SK-N-SH treated with all-trans-retinoic acid at 6 μM for 48 hours (cell line): ENCODE data around the gene PSORS1C1.
A peak's percentile ranks its signal among the peaks of the same experiment; 100 is the strongest.

Experiments used
- ATAC-seq: fragments of 200-7000 bp; cut with Tn5 transposase; 3 replicates; pipeline ENCODE4 v1.9.1; 2020; ENCODE audit warnings: mild to moderate bottlenecking, moderate library complexity
- ARNTL ChIP-seq: fragments of 450-650 bp; formaldehyde crosslinking; IDR thresholded peaks from 2 replicates; pipeline ENCODE4 v1.5.0; 2020; ENCODE audit warnings: low read depth, mild to moderate bottlenecking, moderate library complexity, borderline replicate concordance
- BACH2 ChIP-seq: fragments of 250-450 bp; sonication (Bioruptor Pico); IDR thresholded peaks from 2 replicates; pipeline ENCODE4 v1.9.0; 2021; ENCODE audit warnings: mild to moderate bottlenecking, borderline replicate concordance
- CSDC2 ChIP-seq: fragments of 250-450 bp; sonication (Bioruptor Pico); IDR thresholded peaks from 2 replicates; pipeline ENCODE4 v1.5.0; 2020; ENCODE audit warnings: mild to moderate bottlenecking, moderate library complexity
- ESRRG ChIP-seq: fragments of 250-450 bp; sonication (Bioruptor Pico); IDR thresholded peaks from 2 replicates; pipeline ENCODE4 v1.6.1; 2021; ENCODE audit warnings: mild to moderate bottlenecking
- ISL1 ChIP-seq: fragments of 250-450 bp; sonication (Bioruptor Pico); IDR thresholded peaks from 2 replicates; pipeline ENCODE4 v2.1.2; 2022; ENCODE audit warnings: mild to moderate bottlenecking, moderate library complexity
- PPARA ChIP-seq: fragments of 250-450 bp; sonication (Bioruptor Pico); IDR thresholded peaks from 2 replicates; pipeline ENCODE4 v1.5.0; 2020; ENCODE audit warnings: mild to moderate bottlenecking, borderline replicate concordance
- RARB ChIP-seq: fragments of 250-450 bp; sonication (Bioruptor Pico); IDR thresholded peaks from 2 replicates; pipeline ENCODE4 v1.8.0; 2021; ENCODE audit warnings: mild to moderate bottlenecking, moderate library complexity
- SNAI2 ChIP-seq: fragments of 250-450 bp; sonication (Bioruptor Pico); IDR thresholded peaks from 2 replicates; pipeline ENCODE4 v1.5.0; 2020; ENCODE audit warnings: mild to moderate bottlenecking, moderate library complexity
- TOX ChIP-seq: fragments of 250-450 bp; sonication (Bioruptor Pico); IDR thresholded peaks from 2 replicates; pipeline ENCODE4 v1.8.0; 2021; ENCODE audit warnings: mild to moderate bottlenecking, moderate library complexity, borderline replicate concordance
- ZC3H10 ChIP-seq: fragments of 250-450 bp; sonication (Bioruptor Pico); IDR thresholded peaks from 2 replicates; pipeline ENCODE4 v1.5.1; 2021; ENCODE audit warnings: mild to moderate bottlenecking, moderate library complexity
- ZFP3 ChIP-seq: fragments of 250-450 bp; sonication (Bioruptor Pico); IDR thresholded peaks from 2 replicates; pipeline ENCODE4 v1.5.0; 2020; ENCODE audit warnings: mild to moderate bottlenecking, moderate library complexity
- ZFP30 ChIP-seq: fragments of 450-650 bp; formaldehyde crosslinking; IDR thresholded peaks from 2 replicates; pipeline ENCODE4 v1.5.0; 2022; ENCODE audit warnings: mild to moderate bottlenecking, moderate library complexity
- ZNF8 ChIP-seq: fragments of 450-650 bp; formaldehyde crosslinking; IDR thresholded peaks from 2 replicates; pipeline ENCODE4 v1.5.0; 2020; ENCODE audit warnings: mild to moderate bottlenecking, moderate library complexity
- TF ChIP-seq, protein P1 (sequence below): fragments of 250-450 bp; sonication (Bioruptor Pico); IDR thresholded peaks from 2 replicates; pipeline ENCODE4 v1.5.0; 2020; ENCODE audit warnings: mild to moderate bottlenecking, moderate library complexity
- TF ChIP-seq, protein P2 (sequence below): fragments of 250-450 bp; sonication (Bioruptor Pico); IDR thresholded peaks from 2 replicates; pipeline ENCODE4 v1.8.0; 2020; ENCODE audit warnings: mild to moderate bottlenecking, moderate library complexity, borderline replicate concordance
- TF ChIP-seq, protein P3 (sequence below): fragments of 250-450 bp; sonication (Bioruptor Pico); IDR thresholded peaks from 2 replicates; pipeline ENCODE4 v1.5.1; 2020; ENCODE audit warnings: low read depth, mild to moderate bottlenecking, moderate library complexity
- TF ChIP-seq, protein P4 (sequence below): fragments of 250-450 bp; sonication (Bioruptor Pico); IDR thresholded peaks from 2 replicates; pipeline ENCODE4 v1.8.0; 2021; ENCODE audit warnings: low read depth, mild to moderate bottlenecking, moderate library complexity, borderline replicate concordance

The PSORS1C1 gene

DNA sequence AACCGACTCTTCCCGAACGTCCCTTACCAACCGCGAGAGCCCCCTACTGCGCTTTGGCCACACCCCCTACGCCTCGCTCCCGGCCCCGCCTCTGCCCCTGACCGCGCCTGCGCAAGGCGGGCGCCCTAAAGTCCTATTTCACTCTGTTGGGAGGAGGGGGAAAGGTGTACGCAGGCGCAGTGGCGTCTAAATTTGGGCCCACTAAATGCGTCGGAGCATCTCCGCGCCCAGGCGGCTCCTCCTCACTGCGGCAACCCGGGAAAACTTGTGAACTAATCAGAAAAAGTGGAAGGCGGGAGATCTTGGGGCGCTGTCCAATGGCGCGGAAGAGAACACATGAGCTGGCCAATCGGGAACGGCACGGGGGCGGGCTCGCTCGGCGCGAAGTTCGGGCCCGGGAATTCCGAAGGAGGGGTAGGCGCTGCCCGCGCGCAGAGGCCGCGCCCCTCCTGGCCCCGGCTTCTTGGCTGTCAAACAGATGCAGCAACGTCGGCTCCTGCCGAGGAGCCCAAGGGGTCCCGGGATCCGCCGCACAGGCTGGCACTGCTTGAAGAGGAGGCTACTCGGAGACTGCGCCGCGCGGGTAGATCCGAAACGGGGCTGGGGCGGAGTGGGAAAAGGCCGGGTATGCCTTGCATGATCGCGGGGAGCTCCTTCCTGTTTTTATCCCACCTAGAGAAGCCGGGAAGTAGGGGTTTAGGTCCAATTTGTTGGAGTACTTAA lies 43.7 kb downstream of the PSORS1C1 start, which contains the start of gene TCF19:
Gene TCF19, plus strand, starts transcription at position 450 of the 723 bp plus-strand sequence. CDS start 881 bp downstream, outside the sequence.
- peak; percentile 93 for ATAC-seq
- TF ChIP-seq SNAI2 (CRISPR knock-in tag) (no peak), CSDC2 (CRISPR knock-in tag) (no peak), ZFP30 (CRISPR knock-in tag) (no peak), ZC3H10 (no peak), ISL1 (no peak)

DNA sequence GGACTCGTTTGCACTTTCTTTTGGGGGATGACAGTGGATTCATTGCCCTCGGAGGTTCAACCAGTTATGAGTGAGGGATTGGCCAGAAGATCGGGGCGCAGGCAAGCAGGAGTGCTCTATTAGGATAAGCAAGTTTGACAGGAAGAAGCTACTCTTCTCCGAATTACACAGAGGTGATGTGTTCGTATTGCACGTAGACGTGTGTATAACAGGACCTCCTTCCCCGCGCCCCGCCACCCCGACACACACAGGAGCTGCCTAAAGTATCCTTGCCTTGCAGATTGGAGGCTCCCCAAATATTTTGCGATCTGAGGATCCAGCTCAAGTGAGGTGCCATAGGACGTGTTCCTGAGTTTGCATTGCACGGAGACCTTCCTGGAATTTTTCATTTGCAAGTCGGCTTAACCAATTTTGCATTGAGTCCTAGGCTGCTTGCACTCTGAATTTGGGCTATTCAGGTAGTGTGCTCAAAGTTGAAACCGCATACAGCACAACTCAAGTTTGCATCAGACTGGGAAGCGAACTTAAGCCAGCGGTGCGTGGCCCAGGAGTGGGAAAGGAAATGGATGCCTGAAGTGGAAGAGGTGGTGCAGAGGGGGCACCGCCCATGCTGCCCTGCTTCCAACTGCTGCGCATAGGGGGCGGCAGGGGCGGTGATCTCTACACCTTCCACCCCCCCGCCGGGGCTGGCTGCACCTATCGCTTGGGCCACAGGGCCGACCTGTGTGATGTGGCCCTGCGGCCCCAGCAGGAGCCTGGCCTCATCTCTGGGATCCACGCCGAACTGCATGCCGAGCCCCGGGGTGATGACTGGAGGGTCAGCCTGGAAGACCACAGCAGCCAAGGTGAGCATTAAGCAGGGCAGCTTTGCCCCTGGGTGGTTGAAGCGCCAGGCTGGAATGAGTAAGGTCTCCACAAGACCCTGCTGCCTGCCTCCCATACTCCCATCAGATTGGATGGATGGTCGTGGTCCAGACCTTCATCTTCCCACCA lies 44.6 kb downstream of the PSORS1C1 start:
- no peak for TF ChIP-seq TOX (CRISPR knock-in tag)
- TF ChIP-seq, all 23 proteins: peak for 0
- peak; percentile 34 for ATAC-seq

DNA sequence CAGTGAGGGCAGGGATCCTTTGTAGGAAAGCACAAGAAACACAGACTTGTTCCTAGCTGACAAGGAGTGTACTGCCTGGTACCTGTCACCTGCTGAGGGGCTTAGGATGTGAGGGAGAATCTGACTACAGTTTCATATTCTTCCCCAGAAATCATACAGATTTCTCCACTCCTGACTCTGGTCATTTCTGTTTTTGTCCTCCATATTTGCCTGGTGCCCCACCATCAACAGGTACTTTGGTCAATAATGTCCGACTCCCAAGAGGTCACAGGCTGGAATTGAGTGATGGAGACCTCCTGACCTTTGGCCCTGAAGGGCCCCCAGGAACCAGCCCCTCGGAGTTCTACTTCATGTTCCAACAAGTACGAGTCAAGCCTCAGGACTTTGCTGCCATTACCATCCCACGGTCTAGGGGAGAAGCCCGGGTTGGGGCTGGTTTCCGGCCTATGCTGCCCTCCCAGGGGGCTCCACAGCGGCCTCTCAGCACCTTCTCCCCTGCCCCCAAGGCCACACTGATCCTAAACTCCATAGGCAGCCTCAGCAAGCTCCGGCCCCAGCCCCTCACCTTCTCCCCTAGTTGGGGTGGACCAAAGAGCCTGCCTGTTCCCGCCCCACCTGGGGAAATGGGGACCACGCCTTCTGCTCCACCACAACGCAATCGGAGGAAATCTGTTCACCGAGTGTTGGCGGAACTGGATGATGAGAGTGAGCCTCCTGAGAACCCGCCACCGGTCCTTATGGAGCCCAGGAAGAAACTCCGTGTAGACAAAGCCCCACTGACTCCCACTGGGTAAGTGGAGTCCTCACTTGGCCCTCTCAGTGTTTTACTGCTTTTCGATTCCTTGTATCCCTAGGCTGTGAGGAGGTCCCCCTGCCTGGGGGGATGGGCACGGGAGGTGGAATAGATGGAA lies 46.9 kb downstream of the PSORS1C1 start:
- no peak for ATAC-seq
- TF ChIP-seq, protein P1, sequence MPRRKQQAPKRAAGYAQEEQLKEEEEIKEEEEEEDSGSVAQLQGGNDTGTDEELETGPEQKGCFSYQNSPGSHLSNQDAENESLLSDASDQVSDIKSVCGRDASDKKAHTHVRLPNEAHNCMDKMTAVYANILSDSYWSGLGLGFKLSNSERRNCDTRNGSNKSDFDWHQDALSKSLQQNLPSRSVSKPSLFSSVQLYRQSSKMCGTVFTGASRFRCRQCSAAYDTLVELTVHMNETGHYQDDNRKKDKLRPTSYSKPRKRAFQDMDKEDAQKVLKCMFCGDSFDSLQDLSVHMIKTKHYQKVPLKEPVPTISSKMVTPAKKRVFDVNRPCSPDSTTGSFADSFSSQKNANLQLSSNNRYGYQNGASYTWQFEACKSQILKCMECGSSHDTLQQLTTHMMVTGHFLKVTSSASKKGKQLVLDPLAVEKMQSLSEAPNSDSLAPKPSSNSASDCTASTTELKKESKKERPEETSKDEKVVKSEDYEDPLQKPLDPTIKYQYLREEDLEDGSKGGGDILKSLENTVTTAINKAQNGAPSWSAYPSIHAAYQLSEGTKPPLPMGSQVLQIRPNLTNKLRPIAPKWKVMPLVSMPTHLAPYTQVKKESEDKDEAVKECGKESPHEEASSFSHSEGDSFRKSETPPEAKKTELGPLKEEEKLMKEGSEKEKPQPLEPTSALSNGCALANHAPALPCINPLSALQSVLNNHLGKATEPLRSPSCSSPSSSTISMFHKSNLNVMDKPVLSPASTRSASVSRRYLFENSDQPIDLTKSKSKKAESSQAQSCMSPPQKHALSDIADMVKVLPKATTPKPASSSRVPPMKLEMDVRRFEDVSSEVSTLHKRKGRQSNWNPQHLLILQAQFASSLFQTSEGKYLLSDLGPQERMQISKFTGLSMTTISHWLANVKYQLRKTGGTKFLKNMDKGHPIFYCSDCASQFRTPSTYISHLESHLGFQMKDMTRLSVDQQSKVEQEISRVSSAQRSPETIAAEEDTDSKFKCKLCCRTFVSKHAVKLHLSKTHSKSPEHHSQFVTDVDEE, result no peak
- TF ChIP-seq ISL1, result no peak
- TF ChIP-seq RARB (CRISPR knock-in tag), result no peak
- no peak for TF ChIP-seq ZNF8 (CRISPR knock-in tag)
- no peak for TF ChIP-seq SNAI2 (CRISPR knock-in tag)
- TF ChIP-seq ARNTL (CRISPR knock-in tag), result no peak
- TF ChIP-seq, protein P2, sequence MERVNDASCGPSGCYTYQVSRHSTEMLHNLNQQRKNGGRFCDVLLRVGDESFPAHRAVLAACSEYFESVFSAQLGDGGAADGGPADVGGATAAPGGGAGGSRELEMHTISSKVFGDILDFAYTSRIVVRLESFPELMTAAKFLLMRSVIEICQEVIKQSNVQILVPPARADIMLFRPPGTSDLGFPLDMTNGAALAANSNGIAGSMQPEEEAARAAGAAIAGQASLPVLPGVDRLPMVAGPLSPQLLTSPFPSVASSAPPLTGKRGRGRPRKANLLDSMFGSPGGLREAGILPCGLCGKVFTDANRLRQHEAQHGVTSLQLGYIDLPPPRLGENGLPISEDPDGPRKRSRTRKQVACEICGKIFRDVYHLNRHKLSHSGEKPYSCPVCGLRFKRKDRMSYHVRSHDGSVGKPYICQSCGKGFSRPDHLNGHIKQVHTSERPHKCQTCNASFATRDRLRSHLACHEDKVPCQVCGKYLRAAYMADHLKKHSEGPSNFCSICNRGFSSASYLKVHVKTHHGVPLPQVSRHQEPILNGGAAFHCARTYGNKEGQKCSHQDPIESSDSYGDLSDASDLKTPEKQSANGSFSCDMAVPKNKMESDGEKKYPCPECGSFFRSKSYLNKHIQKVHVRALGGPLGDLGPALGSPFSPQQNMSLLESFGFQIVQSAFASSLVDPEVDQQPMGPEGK (CRISPR knock-in tag), result no peak
- TF ChIP-seq TOX (CRISPR knock-in tag), result no peak
- no peak for TF ChIP-seq ESRRG (CRISPR knock-in tag)
- TF ChIP-seq, protein P3, sequence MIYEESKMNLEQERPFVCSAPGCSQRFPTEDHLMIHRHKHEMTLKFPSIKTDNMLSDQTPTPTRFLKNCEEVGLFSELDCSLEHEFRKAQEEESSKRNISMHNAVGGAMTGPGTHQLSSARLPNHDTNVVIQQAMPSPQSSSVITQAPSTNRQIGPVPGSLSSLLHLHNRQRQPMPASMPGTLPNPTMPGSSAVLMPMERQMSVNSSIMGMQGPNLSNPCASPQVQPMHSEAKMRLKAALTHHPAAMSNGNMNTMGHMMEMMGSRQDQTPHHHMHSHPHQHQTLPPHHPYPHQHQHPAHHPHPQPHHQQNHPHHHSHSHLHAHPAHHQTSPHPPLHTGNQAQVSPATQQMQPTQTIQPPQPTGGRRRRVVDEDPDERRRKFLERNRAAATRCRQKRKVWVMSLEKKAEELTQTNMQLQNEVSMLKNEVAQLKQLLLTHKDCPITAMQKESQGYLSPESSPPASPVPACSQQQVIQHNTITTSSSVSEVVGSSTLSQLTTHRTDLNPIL, result no peak
- no peak for TF ChIP-seq BACH2 (CRISPR knock-in tag)
- TF ChIP-seq, protein P4, sequence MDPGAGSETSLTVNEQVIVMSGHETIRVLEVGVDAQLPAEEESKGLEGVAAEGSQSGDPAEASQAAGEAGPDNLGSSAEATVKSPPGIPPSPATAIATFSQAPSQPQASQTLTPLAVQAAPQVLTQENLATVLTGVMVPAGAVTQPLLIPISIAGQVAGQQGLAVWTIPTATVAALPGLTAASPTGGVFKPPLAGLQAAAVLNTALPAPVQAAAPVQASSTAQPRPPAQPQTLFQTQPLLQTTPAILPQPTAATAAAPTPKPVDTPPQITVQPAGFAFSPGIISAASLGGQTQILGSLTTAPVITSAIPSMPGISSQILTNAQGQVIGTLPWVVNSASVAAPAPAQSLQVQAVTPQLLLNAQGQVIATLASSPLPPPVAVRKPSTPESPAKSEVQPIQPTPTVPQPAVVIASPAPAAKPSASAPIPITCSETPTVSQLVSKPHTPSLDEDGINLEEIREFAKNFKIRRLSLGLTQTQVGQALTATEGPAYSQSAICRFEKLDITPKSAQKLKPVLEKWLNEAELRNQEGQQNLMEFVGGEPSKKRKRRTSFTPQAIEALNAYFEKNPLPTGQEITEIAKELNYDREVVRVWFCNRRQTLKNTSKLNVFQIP (CRISPR knock-in tag), result no peak
- TF ChIP-seq ZFP3 (CRISPR knock-in tag), result no peak
- no peak for TF ChIP-seq PPARA (CRISPR knock-in tag)
